G401 (cell line): Measurements from ENCODE around the gene TIMP3. TPM values are rescaled to one million over a fixed set of nuclear protein-coding genes. Genes with fewer than 3 reads are reported as not detected.
A peak's percentile ranks its signal among the peaks of the same experiment; 100 is the strongest.

Experiments
- DNase-seq: peaks from one replicate; pipeline ENCODE4 v3.0.0-alpha.2; 2015; ENCODE audit warnings: low spot score
- in situ Hi-C: cut with HindIII; loops from 2 replicates; pipeline ENCODE4 v1.10.0; 2016; ENCODE audit warnings: low sequenced_read_pairs, mixed read lengths
- total RNA-seq: library from RNA; depleted of rRNA; stranded (reverse); fragments of >200 nt; shearing (Covaris generic); gene quantifications from 2 replicates; pipeline ENCODE4 v1.2.3, GENCODE V29; 2014

Gene TIMP3
- total RNA-seq, 1 experiment from 2014 or later = not detected

DNA sequence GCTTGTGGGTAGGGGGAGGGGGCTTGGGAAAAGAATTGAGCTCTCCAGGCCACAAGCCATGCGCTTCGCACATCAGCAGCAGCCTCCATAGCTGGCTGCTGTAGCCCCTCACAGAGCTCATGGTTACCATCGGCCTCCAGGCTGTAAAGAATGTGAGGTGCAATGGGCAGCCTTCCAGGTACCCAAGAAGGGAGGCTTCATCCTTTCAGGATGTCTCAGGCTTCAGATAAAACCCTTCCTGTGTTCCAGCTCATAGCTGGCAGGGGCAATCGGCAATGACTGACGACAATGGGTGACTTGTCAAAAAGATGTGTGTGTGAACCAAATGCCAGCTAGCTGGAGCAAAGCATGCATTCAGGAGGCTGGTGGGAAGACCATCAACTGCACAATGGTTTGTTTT lies 102.0 kb downstream of the TIMP3 start:
- in situ Hi-C loops = no loop called here
- DNase-seq = no peak

DNA sequence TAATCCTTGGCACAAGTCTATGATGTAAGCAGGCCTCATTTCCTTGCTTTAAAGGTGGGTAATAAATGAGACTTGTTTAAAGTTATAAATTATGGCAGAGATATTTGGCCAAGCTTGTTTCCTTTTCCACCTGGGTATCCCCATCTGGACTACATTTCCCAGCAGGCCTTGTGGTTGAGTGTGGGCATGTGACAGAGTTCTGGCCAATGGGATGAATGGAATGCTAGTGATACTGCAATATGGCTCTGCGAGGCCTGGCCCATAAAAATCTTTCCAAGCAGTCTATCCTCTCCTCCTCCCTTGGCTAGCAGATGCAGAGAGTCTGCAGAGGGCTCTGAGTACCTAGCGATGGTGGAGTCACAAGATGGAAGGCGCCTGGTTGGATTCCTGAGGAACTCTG lies 102.5 kb downstream of the TIMP3 start:
- in situ Hi-C loops = no loop called here
- peak; percentile 38 for DNase-seq

DNA sequence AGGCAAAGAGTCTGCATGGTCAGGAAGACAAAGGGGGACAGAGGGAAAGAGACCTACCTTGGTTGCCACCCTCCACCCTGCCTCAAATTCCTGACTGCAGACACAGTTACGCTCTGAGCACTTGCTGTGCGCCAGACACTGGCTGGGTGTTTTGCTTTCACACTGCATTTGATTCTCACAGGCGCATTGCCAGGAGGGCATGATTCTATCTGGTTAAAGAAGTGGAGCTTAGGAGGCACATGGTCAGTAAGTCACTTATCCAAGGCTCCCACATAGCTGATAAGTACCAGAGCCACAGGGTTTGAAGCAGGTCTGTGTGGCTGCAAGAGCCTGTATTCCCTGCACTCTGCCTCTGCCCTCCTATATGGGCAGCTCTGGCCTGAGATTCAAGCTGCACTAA lies 103.9 kb downstream of the TIMP3 start:
- in situ Hi-C loops = no loop called here
- DNase-seq = no peak

DNA sequence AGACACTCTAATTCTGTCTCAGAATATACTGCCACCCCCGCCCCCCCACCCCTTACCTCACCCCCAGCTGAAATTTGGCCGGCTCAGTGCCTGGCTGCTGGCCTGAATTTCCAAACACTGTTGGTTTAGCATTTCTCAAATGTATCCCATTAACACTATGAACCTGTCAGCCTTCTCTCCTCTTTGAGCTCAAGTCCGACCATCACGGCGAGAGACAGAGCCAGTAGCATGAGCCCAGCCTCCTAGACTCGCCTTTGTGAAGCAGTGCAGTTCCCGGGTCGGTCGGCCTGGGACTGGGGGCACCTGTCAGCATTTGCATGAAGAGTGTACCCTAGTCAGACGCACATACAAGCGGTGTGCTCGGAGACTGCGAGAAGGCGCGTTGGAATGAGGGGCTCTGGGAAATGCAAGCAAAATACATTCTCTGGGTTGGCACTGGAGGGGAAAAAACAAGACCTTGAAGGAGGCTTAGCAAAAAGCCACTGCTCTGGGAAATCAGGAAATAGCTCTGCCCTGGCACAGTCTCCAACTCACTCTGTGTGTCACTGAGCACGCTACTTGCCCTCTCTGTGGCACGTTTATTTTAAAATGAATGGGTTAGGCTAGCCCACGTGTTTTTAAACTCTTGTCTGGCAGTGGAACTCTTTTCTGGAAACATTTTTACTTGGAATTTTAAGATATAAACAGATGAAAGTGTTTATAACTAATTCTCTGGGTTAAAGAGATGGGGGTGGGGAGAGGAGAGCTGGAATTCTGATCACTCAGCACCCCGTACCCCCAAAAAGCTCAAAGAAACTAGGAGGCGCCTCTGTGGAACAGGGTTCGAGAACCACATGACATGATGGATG lies 108.3 kb downstream of the TIMP3 start:
- in situ Hi-C loops = no loop called here
- DNase-seq = no peak

DNA sequence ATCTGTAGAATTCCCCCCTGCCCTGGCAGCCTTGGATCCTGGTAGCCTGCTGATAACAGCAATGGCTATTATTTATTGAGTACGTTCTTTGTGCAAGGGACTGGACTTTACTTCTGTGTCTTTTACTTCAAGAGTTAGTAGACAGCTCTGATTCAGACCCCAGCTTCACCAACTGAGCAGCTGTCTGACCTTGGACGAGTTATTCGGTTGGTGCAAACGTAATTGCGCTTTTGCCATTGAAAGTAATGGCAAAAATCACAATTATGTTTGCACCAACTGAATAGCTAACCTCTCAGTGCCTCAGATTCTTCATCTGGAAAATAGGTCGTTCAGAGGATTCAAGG lies 108.9 kb downstream of the TIMP3 start:
- in situ Hi-C loops = no loop called here
- no peak for DNase-seq

DNA sequence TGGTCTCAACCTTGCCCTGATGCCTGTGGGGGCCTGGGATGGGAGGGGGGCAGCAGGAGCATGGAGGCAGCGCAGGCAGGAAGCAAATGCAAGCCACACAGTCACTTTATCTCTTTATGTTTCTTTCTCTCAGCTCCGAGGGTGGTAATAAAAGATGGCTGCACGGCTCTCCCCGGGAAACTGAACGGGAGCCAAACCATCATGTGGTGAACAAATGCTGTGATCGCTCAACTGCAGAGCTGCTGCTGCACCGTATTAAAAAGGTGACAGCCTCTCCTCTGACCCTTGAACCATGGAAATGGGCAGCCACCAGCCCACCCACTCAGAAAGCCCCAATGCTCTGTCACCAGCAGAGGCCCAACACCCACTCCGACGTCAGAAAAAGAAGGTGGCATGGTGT lies 110.0 kb downstream of the TIMP3 start:
- in situ Hi-C loops = no loop called here

More for the DNA sequence above, 110.0 kb downstream of the TIMP3 start:
- peak; percentile 33 for DNase-seq
